GM21367 (cell line): Measurements from ENCODE around the gene KPNA3.
"Not testable (repeated sequence)": the region's sequence is repeated elsewhere in the genome, so short reads cannot be mapped to it uniquely, and the experiment has no call there.

Experiments
- ATAC-seq: cut with Tn5 transposase; IDR thresholded peaks from one replicate; pipeline ENCODE4 v1.9.1; 2021; ENCODE audit not compliant: unreplicated experiment

KPNA3 gene, protein sequence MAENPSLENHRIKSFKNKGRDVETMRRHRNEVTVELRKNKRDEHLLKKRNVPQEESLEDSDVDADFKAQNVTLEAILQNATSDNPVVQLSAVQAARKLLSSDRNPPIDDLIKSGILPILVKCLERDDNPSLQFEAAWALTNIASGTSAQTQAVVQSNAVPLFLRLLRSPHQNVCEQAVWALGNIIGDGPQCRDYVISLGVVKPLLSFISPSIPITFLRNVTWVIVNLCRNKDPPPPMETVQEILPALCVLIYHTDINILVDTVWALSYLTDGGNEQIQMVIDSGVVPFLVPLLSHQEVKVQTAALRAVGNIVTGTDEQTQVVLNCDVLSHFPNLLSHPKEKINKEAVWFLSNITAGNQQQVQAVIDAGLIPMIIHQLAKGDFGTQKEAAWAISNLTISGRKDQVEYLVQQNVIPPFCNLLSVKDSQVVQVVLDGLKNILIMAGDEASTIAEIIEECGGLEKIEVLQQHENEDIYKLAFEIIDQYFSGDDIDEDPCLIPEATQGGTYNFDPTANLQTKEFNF

DNA sequence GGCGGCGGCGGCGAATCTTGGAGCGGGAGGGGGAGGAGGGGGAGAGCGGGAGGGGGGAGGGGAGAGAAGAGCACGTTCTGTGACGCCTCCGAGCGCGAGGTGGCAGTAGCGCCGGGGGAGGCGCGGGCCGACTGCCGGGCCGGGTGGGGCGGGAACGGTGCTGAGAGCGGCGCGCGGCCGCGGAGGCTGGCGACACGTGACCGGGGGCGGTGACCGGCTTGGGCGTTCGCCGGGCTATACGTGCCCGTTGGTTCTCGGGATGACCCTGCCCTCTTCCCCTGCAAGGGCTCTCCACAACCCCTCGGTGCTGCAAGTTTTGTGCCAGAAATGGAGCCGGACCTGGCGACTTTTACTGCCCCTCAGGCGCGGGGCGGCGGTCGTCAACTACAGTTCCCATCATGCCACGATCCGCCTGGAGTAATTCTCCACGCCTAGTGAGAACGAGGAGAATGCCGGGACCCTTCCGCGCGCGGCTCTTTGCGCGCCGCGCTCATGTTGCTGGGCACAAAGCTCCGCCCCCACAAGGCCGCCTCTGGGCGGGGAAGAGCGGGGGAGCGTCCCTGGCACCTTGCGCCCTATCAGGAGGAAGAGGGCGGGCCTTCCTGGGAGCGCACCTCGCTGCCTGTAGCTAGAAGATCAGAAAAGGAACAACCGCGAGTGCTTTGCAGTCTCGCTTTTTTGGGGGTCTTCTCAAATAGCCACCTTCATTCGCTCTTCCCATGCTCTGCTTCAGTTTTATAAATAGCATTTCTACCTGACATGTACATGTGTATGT, at the start of gene KPNA3:
Gene KPNA3 (minus strand): TSS at position 133 of the 775 bp plus-strand sequence. CDS start 176 bp downstream, outside the sequence.
- ATAC-seq, result peak; percentile 84

DNA sequence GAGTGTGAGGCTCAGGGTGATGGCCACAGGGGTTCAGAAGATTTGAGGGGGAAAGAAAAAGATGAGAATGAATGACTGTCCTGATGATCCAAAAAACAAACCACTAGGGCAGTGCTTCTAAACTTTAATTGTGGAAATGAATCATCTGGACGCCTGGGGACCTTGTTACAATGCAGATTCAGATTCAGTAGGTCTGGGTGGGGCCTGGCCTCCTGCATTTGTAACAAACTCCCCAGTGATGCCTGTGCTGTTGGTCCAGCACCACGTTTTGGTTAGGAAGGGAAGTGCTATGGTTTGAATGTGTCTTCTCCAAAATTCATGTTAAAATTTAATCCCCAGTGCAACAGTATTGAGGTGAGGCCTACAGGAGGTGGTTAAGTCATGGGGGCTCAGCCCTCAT, 49.5 kb upstream of the KPNA3 start:
- no peak for ATAC-seq

DNA sequence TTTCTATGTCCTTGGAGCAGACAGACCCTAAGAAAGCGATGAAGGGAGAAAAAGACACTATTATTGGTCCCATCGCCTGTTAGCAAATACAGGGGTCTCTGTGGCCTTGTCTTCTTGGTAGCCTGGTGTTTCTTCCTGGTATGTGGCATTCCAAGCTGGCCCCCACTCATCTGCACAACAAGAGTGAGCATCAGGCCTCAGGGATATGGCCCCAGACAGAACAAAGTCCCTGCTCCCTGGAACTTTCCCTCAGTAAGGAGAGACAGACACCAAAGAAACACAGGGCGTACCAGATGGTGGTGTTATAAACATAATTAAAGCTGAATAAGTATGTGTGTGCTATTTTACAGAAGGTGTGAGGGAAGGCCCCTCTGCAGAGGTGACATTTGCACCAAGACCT, 48.2 kb upstream of the KPNA3 start:
- ATAC-seq, result no peak

DNA sequence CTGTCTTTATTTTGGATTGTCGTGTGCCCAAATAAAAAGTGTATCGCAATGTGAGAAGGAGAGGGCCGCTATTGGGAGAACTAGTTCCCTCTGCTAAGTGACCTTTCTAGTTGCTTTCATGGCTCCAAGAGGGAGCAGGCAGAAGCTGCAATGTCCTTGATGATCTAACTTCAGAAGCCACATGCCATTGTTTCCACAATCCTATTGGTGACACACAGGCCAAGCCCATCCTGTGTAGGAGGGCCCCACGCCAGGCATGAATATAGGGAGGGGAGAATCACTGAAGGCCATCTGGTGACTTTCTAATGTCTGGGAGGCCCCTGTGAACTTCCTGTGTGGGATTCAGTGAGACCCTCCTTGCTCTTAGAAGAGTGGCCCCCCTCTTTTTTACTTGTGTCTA, 47.8 kb upstream of the KPNA3 start:
- no peak for ATAC-seq

DNA sequence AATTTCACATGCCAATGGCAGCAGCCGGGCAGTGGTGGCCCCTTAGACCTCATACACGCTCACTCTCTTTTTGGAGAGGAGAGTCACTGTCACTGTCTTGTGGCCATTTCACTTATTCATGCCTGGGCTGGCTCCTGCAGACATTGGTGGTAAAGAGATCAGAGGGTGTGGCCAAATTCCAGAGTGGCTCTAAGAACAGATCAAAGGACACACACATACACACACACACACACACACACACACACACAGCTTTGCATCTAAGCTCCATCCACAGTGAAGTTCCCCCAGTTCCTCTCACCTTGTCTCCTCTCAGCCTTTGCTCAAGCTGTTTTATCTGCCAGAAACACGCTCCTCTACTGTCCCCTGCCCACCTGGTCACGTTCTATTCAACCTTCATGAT, 46.5 kb upstream of the KPNA3 start:
- no peak for ATAC-seq

DNA sequence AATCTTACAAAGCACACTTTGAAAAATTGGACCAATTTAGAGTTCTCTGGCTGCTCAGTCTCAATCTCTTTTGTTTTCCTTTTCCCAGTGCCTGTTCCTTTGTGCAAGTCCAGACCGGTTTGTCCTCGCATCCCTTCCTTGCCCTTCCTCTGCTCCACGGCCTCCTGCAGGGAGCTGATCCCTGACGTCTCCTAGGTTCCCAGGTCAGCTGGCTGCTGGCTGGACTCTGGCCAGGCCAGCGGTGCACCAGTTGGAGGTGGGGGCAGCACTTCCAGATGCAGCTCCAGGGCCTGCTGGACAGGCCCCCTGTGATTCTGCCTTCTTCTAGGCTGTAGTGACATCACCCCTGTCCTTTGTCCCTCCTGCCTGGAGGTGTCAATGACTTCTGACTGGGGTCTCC, 44.0 kb upstream of the KPNA3 start:
- no peak for ATAC-seq

DNA sequence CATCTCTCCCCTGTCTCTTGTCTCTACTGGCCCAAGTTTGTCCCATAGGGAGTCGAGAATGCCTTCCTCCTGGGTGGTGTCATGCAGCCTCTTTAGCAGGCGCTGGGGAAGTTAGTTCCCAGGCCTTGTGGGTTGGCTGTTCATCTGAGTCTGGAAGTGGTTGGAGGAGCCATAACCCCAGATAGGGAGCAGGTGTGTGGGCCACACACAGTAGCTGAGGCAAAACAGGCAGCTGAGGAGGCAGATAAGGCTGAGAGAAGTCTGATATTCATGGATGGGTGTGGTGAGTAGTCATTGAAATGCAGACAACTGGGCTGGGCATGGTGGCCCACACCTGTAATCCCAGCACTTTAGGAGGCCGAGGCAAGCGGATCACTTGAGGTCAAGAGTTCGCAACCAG, 40.9 kb upstream of the KPNA3 start:
- no peak for ATAC-seq

DNA sequence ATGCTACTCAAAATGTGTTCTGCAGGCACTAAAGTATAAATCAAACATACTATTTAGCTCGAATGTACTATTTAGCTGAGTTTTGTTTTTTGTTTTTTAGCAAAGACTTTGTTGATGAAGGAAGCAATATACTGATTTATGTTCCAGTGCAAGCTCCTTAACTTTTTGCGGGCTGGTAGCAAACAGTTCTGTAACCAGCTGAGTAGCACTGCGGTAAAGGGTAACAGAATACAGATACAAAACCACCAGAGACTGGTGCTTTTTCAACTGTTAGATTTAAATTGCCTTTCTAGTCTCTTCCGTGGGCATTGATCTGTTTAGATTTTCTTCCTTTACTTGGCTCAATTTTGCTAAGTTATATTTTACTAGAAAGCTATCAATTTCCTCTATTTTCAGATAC, 39.0 kb upstream of the KPNA3 start:
- no peak for ATAC-seq

DNA sequence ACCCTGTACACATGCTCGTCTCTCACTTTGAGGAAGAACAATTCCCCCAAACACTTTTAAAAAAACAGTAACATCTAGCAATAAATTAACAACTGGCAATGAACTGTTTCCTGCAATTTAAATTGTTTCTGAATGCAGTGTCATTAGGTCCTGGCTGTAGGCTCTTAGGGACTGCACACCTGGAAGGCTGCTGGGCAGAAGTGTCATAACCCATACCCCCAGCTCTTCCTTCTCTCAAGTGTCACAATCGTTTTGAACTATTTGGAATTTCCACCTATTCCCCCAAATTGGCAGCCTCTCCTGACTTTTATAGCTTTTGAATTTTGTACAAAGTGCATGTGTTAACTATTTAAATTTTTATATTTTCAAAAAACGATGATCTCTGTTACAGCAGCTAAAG, 38.2 kb upstream of the KPNA3 start:
- no peak for ATAC-seq

DNA sequence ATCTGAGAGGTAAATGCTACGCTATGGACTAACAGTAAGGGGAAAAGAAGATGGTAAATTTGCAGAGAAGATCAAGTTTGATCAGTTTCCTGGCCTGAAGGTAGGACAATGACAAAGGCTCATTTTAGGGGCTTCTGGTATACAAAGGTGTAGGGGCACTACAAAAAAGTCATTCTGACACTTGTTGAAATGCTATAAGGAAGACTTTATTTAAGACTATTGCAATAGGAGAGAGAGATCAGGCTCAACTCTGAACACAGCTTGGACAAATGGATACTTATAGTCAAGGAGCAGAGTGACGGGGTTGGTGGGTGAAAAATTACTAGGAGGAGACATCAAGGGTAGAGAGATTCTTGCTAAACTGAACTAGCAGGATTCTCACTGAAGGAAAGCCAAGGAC, 37.2 kb upstream of the KPNA3 start:
- ATAC-seq, result no peak

DNA sequence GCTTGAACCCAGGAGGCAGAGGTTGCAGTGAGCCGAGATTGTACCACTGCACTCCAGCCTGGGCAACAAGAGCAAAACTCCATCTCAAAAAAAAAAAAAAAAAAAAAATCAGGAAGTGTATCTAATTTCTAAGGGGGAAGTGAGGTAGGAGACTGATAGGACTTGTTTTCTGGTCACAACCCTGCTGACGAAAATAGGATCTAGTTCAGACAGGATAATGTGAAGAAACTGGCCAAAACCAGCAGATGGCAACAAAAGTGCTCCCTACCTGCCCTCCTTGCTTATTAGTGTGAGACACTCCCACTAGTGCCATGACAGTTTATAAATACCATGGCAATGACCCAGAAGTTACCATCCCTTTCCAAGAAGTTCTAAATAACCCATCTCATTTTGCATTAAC, 36.0 kb upstream of the KPNA3 start:
- ATAC-seq, result no peak

DNA sequence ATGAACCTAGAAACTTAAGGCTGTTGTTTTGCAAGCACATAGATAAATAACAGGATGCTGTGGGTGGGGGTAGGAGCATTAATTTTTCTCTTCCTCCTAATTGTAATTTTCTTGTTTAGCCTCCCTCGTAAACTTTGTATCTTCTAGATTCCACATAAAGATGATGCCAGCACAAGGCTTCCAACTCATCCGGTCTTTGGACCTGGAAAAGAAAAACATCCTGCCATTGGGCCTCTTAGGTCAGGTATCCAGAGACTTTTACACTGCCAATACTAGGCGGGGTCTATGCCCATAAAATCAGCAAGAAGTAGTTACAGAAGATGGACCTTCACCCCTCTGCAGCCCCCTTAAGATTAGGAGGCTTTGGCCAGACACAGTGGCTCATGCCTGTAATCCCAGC, 35.4 kb upstream of the KPNA3 start:
- ATAC-seq, result no peak

DNA sequence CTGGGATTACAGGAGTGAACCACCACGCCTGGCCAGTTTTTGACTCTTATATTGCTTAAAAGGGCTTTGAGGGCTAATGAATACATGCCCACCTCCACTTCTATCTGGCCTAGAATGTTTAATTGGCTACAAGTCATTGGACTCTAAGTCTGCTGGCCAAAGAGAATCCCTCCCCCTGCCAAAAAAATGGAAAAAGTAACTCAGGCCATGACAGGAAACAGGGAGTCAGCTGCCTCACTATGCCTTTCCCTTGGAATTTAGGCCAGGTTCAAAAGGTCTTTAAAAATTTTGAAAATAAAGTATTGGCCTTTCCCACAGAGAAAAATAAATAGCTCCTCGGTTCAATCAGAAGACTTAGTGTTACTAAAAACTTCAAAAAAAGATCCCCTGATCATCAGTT, 34.9 kb upstream of the KPNA3 start:
- ATAC-seq, result no peak

DNA sequence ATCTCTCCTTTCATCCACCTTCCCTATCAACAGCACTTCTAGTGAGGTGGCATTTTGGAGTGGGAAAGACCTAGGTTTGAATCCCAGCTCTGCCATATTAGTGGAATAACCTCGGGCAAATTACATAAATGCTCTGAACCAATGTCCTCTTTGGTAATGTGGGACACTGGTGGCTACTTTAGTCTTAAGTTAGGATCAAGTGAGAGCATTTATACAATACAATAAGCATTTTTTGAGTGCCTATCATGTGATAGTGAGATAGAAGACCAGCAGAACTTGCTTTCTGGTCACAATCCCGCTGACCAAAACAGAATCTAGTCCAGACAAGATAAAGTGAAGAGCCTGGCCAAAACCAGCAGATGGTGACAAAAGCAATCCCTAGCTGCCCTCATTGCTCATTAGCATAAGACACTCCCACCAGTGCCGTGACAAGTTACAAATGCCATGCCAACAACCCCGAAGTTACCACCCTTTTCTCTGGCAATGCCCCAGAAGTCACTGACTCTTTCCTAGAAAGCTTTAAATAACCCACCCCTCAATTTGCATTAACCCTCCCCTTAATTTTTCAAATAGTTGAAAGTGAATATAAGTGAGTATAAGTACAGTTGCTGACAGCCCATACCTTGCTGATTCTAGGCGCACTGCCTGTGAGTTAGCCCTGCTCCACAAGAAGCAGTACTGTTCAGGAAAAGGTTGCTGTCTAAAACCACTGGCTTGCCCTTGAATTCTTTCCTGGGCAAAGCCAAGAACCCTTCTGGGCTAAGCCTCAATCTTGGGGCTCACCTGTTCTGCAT, 28.9 kb upstream of the KPNA3 start:
- no peak for ATAC-seq

DNA sequence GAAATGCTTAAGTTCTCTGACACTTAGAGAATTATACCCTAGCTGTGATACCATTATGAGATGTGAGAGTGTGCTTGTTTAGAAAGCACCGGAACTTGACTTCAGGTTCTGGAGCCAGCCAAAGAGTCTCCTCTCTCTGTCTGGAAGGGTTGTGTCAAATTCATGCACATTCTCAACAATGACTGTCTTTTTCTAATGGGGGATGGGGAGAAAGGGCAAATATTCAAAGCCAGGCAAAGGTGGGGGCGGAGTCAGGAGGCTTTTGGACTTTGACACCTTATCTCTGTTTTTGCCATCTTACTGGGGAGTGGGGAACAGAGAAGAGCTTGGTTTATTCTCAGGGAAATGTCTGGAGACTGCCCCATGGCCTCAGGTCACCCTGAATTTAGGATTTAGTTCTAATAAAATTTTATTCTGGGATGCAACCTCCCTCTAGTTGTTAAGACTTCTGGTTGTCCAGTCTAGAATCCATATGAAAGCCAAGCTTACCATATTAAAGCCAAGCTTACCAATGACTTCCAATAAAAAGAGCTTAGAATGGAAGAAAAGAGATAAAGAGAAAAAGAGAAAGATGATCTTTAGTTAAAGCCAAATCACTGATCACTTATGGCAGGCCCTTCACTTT, 28.2 kb upstream of the KPNA3 start:
- ATAC-seq, result no peak

DNA sequence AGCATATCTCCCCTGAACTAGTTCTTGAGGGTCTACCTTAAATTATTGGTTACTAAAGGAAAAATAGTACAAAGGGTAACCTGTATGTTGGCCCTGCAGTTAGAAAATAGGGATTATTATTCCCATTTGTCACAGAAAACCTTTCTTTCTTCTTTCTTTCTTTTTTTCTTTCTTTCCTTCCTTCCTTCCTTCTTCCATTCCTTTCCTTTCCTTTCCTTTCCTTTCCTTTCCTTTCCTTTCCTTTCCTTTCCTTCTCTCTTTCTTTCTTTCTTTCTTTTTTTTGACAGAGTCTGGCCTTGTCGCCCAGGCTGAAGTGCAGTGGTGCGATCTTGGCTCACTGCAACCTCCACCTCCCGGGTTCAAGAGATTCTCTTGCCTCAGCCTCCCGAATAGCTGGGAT, 23.6 kb upstream of the KPNA3 start:
- ATAC-seq, result not testable (repeated sequence)

DNA sequence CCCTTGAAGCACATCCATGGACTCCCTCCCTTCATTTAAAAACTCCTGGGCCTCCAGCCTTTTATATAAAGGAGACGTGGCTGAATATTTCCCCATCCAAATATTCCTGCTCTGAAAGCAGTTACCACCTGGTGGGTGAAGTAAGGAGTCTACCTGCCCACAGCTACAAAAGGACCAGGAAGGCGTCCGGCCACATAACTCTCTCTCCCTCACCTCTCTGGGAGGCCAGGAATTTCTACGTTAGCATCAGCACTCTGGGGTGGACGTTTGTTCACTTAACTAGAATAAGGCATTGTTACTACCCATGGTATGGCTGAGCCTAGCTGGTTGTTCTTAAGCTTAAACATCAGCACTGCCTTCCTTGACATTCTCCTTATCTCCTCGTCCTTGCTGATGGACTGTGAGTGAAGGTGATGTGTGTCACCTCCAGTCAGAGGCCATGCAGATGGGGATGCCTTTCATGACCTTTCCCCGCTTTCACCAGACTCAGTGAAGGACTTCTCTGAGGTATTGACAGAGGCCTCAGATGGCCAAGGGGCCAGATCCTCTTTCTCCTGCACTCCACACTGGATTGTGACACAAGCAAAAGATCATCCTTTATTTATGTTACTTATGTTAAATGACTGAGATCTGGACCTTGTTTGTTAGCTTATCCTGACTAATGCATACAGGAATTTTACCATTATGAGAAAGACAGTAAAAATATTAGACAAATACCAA, 22.2 kb upstream of the KPNA3 start:
- ATAC-seq, result no peak

DNA sequence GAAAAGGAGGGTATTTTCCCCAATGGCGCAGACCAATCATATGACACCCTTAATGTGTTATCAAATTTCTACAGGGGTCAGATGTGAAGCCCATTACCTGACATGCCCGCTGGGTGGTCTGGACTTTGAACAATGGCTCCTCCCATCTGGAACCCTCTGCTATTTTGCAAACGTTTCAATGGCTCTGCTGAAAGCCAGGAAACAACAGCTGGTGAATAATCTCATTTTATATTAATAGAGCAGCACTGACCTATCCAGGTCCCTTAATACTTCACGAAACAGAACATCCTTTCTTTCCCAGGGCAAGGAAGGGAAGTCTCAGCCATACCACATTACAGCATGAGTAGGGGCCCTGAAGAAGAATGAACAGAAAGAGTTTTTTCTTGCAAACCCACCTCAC, 20.3 kb upstream of the KPNA3 start:
- ATAC-seq, result no peak

DNA sequence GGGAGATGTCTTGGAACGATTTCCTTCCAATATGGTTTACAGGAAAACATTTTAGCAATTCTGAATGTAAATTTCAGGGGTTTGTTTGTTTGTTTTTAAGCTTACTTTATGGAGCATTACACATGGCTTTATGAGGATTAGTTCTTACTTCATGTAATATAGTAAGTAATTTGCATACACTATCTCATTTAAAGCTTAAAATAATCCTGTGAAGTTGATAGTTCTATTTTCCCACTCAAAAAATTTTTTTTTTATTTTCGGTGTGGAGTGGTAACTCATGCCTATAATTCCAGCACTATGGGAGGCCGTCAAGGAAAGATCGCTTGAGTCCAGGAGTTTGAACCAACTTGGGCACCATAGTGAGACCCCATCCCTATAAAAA, 19.0 kb upstream of the KPNA3 start:
- ATAC-seq, result no peak
